ENCODE data around the gene REN. TPM values are rescaled to one million over a fixed set of nuclear protein-coding genes. Genes with fewer than 3 reads are reported as not detected.

REN gene
- total and polyA plus RNA-seq, 2 of the 8 experiments (the other 6 are each of a cell fraction or from before 2014, with no cell fraction given), result 0.05 TPM; not detected in 1

DNA sequence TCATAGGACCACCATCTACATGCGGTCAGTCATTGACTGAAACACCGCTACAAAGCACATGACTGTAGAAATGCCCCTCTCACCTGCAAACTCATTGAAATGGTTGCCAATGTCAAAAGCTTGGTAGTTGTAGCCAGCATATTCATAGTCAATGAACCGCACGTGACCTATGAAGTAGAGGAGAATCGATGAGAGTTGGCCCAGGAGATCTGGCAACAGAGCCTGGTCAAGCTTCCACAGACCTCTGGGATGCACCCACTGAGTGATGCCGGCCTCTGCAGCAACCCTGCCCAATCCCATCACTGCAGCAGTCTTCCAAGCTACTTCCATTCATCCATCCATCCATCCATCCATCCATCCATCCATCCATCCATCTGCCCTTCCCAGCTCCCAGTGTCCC is 26.2 kb downstream of the REN start:
- no peak overlapping the region for H3K14ac ChIP-seq (ENCODE audit: insufficient read length)
- H2BK12ac ChIP-seq (ENCODE audit: low read depth, low read length), result no peak overlapping the region
- no peak overlapping the region for H2BK5ac ChIP-seq (ENCODE audit: low read depth, low read length)
- no peak overlapping the region for H2AK5ac ChIP-seq (ENCODE audit: low read depth, low read length)
- H3K56ac ChIP-seq (replicated peaks; ENCODE audit: insufficient read length, low read depth, low read length), result no peak overlapping the region
- POLR2A ChIA-PET (ENCODE audit: partially characterized antibody), result interaction anchor here (0.5 to 1.2 kb wide), 2 partner anchors 11 to 64 kb away, joined by 3 read pairs; no protein-coding TSS in a partner anchor
- H3K36me3 ChIP-seq (ENCODE audit: control insufficient read depth in 2 of 4, insufficient read depth in 4 of 4, low read length in 3 of 4), result no peaks in the 10 kb centered on the region
- DNase-seq (ENCODE audit: low read depth in 1 of 2, low spot score in 2 of 2) (no peak), FAIRE-seq (no peak)
- H3K27ac ChIP-seq (ENCODE audit: low read depth, low read length), result no peak overlapping the region
- peaks cover 0 to 5% (median under 1%) of the 10 kb centered on the region in 4 experiments; a peak in 3 of 7 replicates for H3K4me1 ChIP-seq (replicated peaks in 1 of 4; ENCODE audit: control insufficient read depth in 3 of 4, insufficient read depth in 4 of 4, low read length in 3 of 4)
- H2BK20ac ChIP-seq (ENCODE audit: low read length), result no peak overlapping the region
- no peaks in the 10 kb centered on the region for H3K9me3 ChIP-seq (ENCODE audit: insufficient read depth in 2 of 2, low read depth in 1 of 2, low read length in 1 of 2)
- no peak overlapping the region for H4K5ac ChIP-seq (ENCODE audit: insufficient read length, low read depth, low read length)
- no peak overlapping the region for H2BK120ac ChIP-seq (replicated peaks; ENCODE audit: low read depth, low read length)
- H3K18ac ChIP-seq (ENCODE audit: extremely low read depth, low read length), result no peak overlapping the region
- H3K4me3 ChIP-seq (ENCODE audit: extremely low read depth in 1 of 4, insufficient read depth in 2 of 4, low read depth in 3 of 4, low read length in 4 of 4), result no peak overlapping the region
- CTCF ChIA-PET (ENCODE audit: partially characterized antibody), result interaction anchor here (0.7 to 9.8 kb wide), 10 partner anchors 8 to 269 kb away, joined by 3 to 99 read pairs (median 4); partner anchors contain the start of gene ETNK2
- no peak overlapping the region for H2BK15ac ChIP-seq (ENCODE audit: low read length)
- no peak overlapping the region for H3K4me2 ChIP-seq (ENCODE audit: insufficient read depth in 1 of 2, low read depth in 2 of 2, low read length in 2 of 2)
- peaks cover 0 to 2% of the 10 kb centered on the region in 2 experiments for H4K20me1 ChIP-seq (replicated peaks in 1 of 2; ENCODE audit: control insufficient read depth in 1 of 2, insufficient read depth in 2 of 2, low read length in 2 of 2)
- H3K4ac ChIP-seq (replicated peaks; ENCODE audit: insufficient read length, low read depth, low read length), result no peak overlapping the region
- no peaks in the 10 kb centered on the region; the same call in 1 of the 2 replicates for H3K23me2 ChIP-seq (ENCODE audit: low read depth, low read length)
- no peaks in the 10 kb centered on the region; a peak in 1 of 7 replicates for H3K27me3 ChIP-seq (replicated peaks in 1 of 4; ENCODE audit: control insufficient read depth in 3 of 4, extremely low read depth in 1 of 4, insufficient read depth in 3 of 4, low read length in 3 of 4)
- no peaks in the 10 kb centered on the region; the same call in 1 of the 2 replicates for H3K79me1 ChIP-seq (ENCODE audit: low read depth, low read length)
- H3K79me2 ChIP-seq (ENCODE audit: control insufficient read depth in 1 of 2, insufficient read depth in 2 of 2, low read length in 2 of 2), result no peaks in the 10 kb centered on the region
- no peak overlapping the region for H3K9ac ChIP-seq (replicated peaks in 1 of 4; ENCODE audit: extremely low read depth in 1 of 4, low read depth in 3 of 4, low read length in 3 of 4)
- no peak overlapping the region for H3K23ac ChIP-seq (ENCODE audit: insufficient read length)
- no peak overlapping the region for H4K91ac ChIP-seq (replicated peaks; ENCODE audit: insufficient read length, low read length)
- WGBS, 2 experiments (ENCODE audit: extremely low coverage in 1 of 2, insufficient coverage in 1 of 2, insufficient read length in 1 of 2, insufficient replicate concordance in 2 of 2, low coverage in 1 of 2, low lambda C conversion rate in 2 of 2, missing lambda C conversion rate in 1 of 2), result 96% methylated on average over 6 of the region's 6 CpGs; no CpG with 5 or more reads in 1 of the 2 experiments
- no peak overlapping the region for H2AFZ ChIP-seq (ENCODE audit: low read length)
- no peak overlapping the region for H4K8ac ChIP-seq (ENCODE audit: extremely low read depth, insufficient read depth, low read length)
- TF ChIP-seq HDAC2 (IDR thresholded peaks at IDR 0.05; ENCODE audit: borderline replicate concordance in 1 of 2, low read depth in 2 of 2, low read length in 2 of 2) (no peak), MAFK (IDR thresholded peaks at IDR 0.05; ENCODE audit: low read depth, low read length) (no peak), SP1 (IDR thresholded peaks at IDR 0.05; ENCODE audit: low read depth, low read length) (no peak), E2F6 (IDR thresholded peaks at IDR 0.05) (no peak), ATF2 (IDR thresholded peaks at IDR 0.05; ENCODE audit: low read length) (no peak), SIN3A (conservative IDR thresholded peaks at IDR 0.05 in 1 of 2, IDR thresholded peaks at IDR 0.05 in 1 of 2; ENCODE audit: low read depth in 1 of 2, low read length in 2 of 2) (no peak), CBX5 (IDR thresholded peaks at IDR 0.05; ENCODE audit: low read depth, low read length) (no peak), KDM4A (IDR thresholded peaks at IDR 0.05; ENCODE audit: low read depth, low read length, severe bottlenecking) (no peak)
- TF ChIP-seq, protein P1, sequence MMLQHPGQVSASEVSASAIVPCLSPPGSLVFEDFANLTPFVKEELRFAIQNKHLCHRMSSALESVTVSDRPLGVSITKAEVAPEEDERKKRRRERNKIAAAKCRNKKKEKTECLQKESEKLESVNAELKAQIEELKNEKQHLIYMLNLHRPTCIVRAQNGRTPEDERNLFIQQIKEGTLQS (IDR thresholded peaks at IDR 0.05; ENCODE audit: insufficient read depth, low read depth, low read length), result no peak
